KMS-11 (cell line): ENCODE measurements around the gene FIGNL1.

Experiments used
- H2AFZ ChIP-seq: fragments of 200-600 bp; sonication (generic); 2 replicates; pipeline ENCODE4 v1.6.1; 2016; ENCODE audit warnings: antibody characterized with exemption, mixed run types, low read depth
- H3K27ac ChIP-seq: fragments of 200-600 bp; sonication (generic); 2 replicates; pipeline ENCODE4 v1.6.1; 2016; ENCODE audit warnings: mild to moderate bottlenecking, mixed run types
- H3K27me3 ChIP-seq: fragments of 200-600 bp; sonication (generic); 2 replicates; pipeline ENCODE4 v1.6.1; 2017; ENCODE audit warnings: mild to moderate bottlenecking, low read depth, mixed run types, moderate library complexity; ENCODE audit not compliant: insufficient read depth
- H3K36me3 ChIP-seq: fragments of 200-600 bp; sonication (generic); 2 replicates; pipeline ENCODE4 v1.6.1; 2017; ENCODE audit warnings: mild to moderate bottlenecking, mixed run types; ENCODE audit not compliant: insufficient read depth
- H3K4me1 ChIP-seq: fragments of 200-600 bp; sonication (generic); 2 replicates; pipeline ENCODE4 v1.6.1; 2016; ENCODE audit warnings: mild to moderate bottlenecking, low read depth, mixed run types; ENCODE audit not compliant: poor library complexity, severe bottlenecking
- H3K4me2 ChIP-seq: fragments of 200-600 bp; sonication (generic); 2 replicates; pipeline ENCODE4 v1.7.0; 2016; ENCODE audit warnings: mild to moderate bottlenecking, mixed run types
- H3K4me3 ChIP-seq: fragments of 200-600 bp; sonication (generic); IDR thresholded peaks from 2 replicates; pipeline ENCODE4 v1.6.1; 2017; ENCODE audit warnings: low read depth, low read length, mixed read lengths; ENCODE audit not compliant: insufficient read depth
- H3K79me2 ChIP-seq: fragments of 200-600 bp; sonication (generic); 2 replicates; pipeline ENCODE4 v1.6.1; 2016; ENCODE audit warnings: low read depth, mixed run types; ENCODE audit not compliant: insufficient read depth
- H3K9ac ChIP-seq: fragments of 200-600 bp; sonication (generic); 2 replicates; pipeline ENCODE4 v1.6.1; 2016; ENCODE audit warnings: mild to moderate bottlenecking, mixed run types
- H4K20me1 ChIP-seq: fragments of 200-600 bp; sonication (generic); 2 replicates; pipeline ENCODE4 v1.6.1; 2016; ENCODE audit warnings: mild to moderate bottlenecking, mixed run types; ENCODE audit not compliant: insufficient read depth
- TF ChIP-seq, protein P1 (sequence below): fragments of 200-600 bp; sonication (generic); conservative IDR thresholded peaks from 2 replicates; pipeline ENCODE4 v1.6.1; 2017; ENCODE audit warnings: low read depth, mild to moderate bottlenecking, antibody characterized with exemption, low read length, moderate library complexity, mixed read lengths

Gene FIGNL1

DNA sequence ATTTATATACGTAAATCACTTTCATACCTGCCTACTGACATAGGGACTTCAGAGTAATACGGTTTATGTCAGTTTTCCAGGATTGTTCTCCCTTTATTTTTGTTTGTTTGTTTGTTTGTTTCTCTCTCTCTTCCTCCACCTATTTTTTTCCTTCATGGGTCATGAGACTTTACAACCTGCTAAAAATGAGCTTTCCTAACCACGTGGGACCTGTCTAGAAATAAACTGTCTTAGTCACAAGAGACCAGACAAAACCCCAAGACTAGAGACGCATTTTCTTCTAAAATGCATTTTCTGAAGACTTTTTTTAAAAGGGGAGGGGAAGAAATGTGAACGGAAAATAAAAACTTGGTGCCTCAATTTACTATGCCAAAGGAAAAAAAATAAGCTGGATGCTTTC is 41.1 kb upstream of the FIGNL1 start:
- Histone ChIP-seq H3K4me3 (no peak overlapping the region), H3K79me2 (no peaks in the 10 kb centered on the region), H2AFZ (no peak overlapping the region), H4K20me1 (no peaks in the 10 kb centered on the region), H3K27ac (no peak overlapping the region), H3K36me3 (no peaks in the 10 kb centered on the region), H3K4me2 (no peak overlapping the region), H3K27me3 (no peaks in the 10 kb centered on the region; the same call in 1 of the 2 replicates), H3K9ac (no peak overlapping the region), H3K4me1 (no peaks in the 10 kb centered on the region)
- TF ChIP-seq, protein P1, sequence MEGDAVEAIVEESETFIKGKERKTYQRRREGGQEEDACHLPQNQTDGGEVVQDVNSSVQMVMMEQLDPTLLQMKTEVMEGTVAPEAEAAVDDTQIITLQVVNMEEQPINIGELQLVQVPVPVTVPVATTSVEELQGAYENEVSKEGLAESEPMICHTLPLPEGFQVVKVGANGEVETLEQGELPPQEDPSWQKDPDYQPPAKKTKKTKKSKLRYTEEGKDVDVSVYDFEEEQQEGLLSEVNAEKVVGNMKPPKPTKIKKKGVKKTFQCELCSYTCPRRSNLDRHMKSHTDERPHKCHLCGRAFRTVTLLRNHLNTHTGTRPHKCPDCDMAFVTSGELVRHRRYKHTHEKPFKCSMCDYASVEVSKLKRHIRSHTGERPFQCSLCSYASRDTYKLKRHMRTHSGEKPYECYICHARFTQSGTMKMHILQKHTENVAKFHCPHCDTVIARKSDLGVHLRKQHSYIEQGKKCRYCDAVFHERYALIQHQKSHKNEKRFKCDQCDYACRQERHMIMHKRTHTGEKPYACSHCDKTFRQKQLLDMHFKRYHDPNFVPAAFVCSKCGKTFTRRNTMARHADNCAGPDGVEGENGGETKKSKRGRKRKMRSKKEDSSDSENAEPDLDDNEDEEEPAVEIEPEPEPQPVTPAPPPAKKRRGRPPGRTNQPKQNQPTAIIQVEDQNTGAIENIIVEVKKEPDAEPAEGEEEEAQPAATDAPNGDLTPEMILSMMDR, result no peak

DNA sequence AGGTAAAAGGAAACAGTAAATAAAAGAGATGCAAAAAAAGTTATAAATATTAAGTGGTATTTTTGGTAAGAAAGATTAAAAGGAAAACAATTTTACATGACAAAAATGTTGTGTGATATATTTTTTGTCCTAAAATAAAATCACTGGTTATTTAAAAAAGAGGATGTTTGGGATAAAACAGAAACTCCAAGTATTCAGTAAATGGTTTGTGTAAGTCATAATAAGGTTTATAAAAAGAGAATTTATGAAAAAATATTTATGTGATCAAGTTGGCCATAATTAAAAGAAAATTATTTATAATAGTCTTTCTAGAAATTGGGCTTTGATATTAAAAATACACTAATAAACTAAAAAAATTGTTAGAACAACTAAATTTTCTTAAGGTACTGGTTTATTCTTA is 38.2 kb upstream of the FIGNL1 start:
- Histone ChIP-seq H3K27me3 (no peaks in the 10 kb centered on the region; the same call in 1 of the 2 replicates), H4K20me1 (no peaks in the 10 kb centered on the region), H3K27ac (no peak overlapping the region), H3K9ac (no peak overlapping the region), H3K4me1 (no peaks in the 10 kb centered on the region), H3K79me2 (no peaks in the 10 kb centered on the region), H2AFZ (no peak overlapping the region), H3K36me3 (no peaks in the 10 kb centered on the region), H3K4me2 (no peak overlapping the region), H3K4me3 (no peak overlapping the region)
- TF ChIP-seq, protein P1, result no peak

DNA sequence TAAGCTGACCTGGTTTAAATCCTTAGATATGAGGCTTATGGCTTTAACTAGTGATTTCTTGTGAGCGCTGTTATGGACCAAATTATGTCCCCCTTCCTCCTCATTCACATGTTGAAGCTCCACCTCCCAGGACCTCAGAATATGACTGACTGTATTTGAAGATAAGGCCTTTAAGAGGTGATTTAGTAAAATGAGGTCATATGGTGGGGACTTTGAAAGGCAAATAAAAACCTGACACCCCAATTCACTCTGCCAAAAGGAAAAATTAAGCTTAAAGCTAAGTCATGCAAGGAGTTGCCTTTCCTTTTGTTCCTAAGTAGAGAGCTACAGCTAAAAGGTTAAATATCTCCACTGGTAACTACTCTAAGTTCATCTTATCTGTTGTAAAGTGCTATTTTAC is 36.4 kb upstream of the FIGNL1 start:
- H3K4me1 ChIP-seq, result no peaks in the 10 kb centered on the region

DNA sequence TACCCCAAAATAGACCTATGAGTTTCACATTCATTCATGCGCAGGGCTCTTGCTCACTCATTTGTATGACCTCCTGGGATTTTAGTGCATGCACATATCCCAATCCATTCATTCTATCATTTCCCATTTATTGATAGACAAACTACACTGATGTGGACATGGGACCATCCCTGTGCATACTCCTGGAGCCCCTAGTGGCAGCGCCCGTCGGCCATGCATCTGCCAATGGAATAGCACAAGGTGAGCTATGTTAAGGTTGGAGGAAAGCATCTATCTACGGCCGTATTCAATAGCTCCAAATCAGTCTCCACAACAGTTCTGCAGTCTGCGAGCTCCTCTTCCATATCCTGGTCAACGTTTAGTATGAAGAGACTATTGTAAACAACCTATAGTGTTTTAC is 31.7 kb upstream of the FIGNL1 start:
- no peaks in the 10 kb centered on the region for H3K79me2 ChIP-seq
- TF ChIP-seq, protein P1, result no peak
- no peaks in the 10 kb centered on the region for H4K20me1 ChIP-seq
- H3K4me1 ChIP-seq, result no peaks in the 10 kb centered on the region
- H3K9ac ChIP-seq, result no peak overlapping the region
- no peaks in the 10 kb centered on the region for H3K36me3 ChIP-seq
- H3K4me2 ChIP-seq, result no peak overlapping the region
- H2AFZ ChIP-seq, result no peak overlapping the region
- H3K27ac ChIP-seq, result no peak overlapping the region
- H3K4me3 ChIP-seq, result no peak overlapping the region
- no peaks in the 10 kb centered on the region for H3K27me3 ChIP-seq

More for the DNA sequence above, 36.4 kb upstream of the FIGNL1 start:
- Histone ChIP-seq H2AFZ (no peak overlapping the region), H3K4me2 (no peak overlapping the region), H3K79me2 (no peaks in the 10 kb centered on the region), H3K27ac (no peak overlapping the region), H4K20me1 (no peaks in the 10 kb centered on the region), H3K9ac (no peak overlapping the region), H3K36me3 (no peaks in the 10 kb centered on the region), H3K4me3 (no peak overlapping the region), H3K27me3 (no peaks in the 10 kb centered on the region; the same call in 1 of the 2 replicates)
- TF ChIP-seq, protein P1, result no peak
